ENCODE data around the gene KCNJ2. TPM values are rescaled to one million over a fixed set of nuclear protein-coding genes. Genes with fewer than 3 reads are reported as not detected.
A peak's percentile ranks its signal among the peaks of the same experiment; 100 is the strongest.

The KCNJ2 gene
- total RNA-seq, 2 experiments from 2014 or later, result not detected

- H3K4me3 Mint-ChIP-seq, result peak overlapping the region; percentile 43
- no peaks in the 10 kb centered on the region for H3K36me3 Mint-ChIP-seq (ENCODE audit: low read depth)
- CTCF ChIA-PET, result no interaction called here
- POLR2A ChIA-PET, result no interaction called here
- no peaks in the 10 kb centered on the region for H3K9me3 Mint-ChIP-seq
- peak overlapping the region; percentile 80 for H3K27ac Mint-ChIP-seq
- peak; percentile 46 for DNase-seq
- H3K4me1 Mint-ChIP-seq, result peaks cover 18% of the 10 kb centered on the region
- peaks cover 7% of the 10 kb centered on the region for H3K27me3 Mint-ChIP-seq
Measured at GRCh38 chr17:70137451-70138230, 31.7 kb upstream of the KCNJ2 start.

GRCh38 chr17:70138291-70138865, 31.0 kb upstream of the KCNJ2 start:
- ChIA-PET POLR2A (no interaction called here), CTCF (no interaction called here)
- H3K27ac Mint-ChIP-seq, result no peak overlapping the region
- no peaks in the 10 kb centered on the region for H3K36me3 Mint-ChIP-seq (ENCODE audit: low read depth)
- peaks cover 18% of the 10 kb centered on the region for H3K4me1 Mint-ChIP-seq
- DNase-seq, result no peak
- H3K27me3 Mint-ChIP-seq, result peaks cover 7% of the 10 kb centered on the region
- no peaks in the 10 kb centered on the region for H3K9me3 Mint-ChIP-seq
- H3K4me3 Mint-ChIP-seq, result no peak overlapping the region

- CTCF ChIA-PET, result no interaction called here
- Mint-ChIP-seq H3K4me3 (no peak overlapping the region), H3K4me1 (peaks cover 18% of the 10 kb centered on the region), H3K9me3 (no peaks in the 10 kb centered on the region), H3K27ac (no peak overlapping the region), H3K27me3 (peaks cover 6% of the 10 kb centered on the region), H3K36me3 (ENCODE audit: low read depth) (no peaks in the 10 kb centered on the region)
- POLR2A ChIA-PET, result no interaction called here
- no peak for DNase-seq
Measured at GRCh38 chr17:70139449-70139993, 29.8 kb upstream of the KCNJ2 start.

GRCh38 chr17:70144260-70144846, 25.0 kb upstream of the KCNJ2 start:
- peaks cover 15% of the 10 kb centered on the region for H3K27me3 Mint-ChIP-seq
- CTCF ChIA-PET, result no interaction called here
- no peaks in the 10 kb centered on the region for H3K9me3 Mint-ChIP-seq
- POLR2A ChIA-PET, result no interaction called here
- H3K27ac Mint-ChIP-seq, result no peak overlapping the region
- no peak overlapping the region for H3K4me3 Mint-ChIP-seq
- H3K36me3 Mint-ChIP-seq (ENCODE audit: low read depth), result no peaks in the 10 kb centered on the region
- no peaks in the 10 kb centered on the region for H3K4me1 Mint-ChIP-seq
- no peak for DNase-seq

GRCh38 chr17:70153210-70153609, 16.1 kb upstream of the KCNJ2 start:
- H3K4me1 Mint-ChIP-seq, result no peaks in the 10 kb centered on the region
- no peak overlapping the region for H3K27ac Mint-ChIP-seq
- CTCF ChIA-PET, result no interaction called here
- no peaks in the 10 kb centered on the region for H3K36me3 Mint-ChIP-seq (ENCODE audit: low read depth)
- POLR2A ChIA-PET, result no interaction called here
- no peaks in the 10 kb centered on the region for H3K9me3 Mint-ChIP-seq
- H3K27me3 Mint-ChIP-seq, result peaks cover 11% of the 10 kb centered on the region
- no peak overlapping the region for H3K4me3 Mint-ChIP-seq
- DNase-seq, result no peak

- Mint-ChIP-seq H3K9me3 (no peaks in the 10 kb centered on the region), H3K4me1 (no peaks in the 10 kb centered on the region), H3K36me3 (ENCODE audit: low read depth) (no peaks in the 10 kb centered on the region), H3K4me3 (no peak overlapping the region), H3K27ac (no peak overlapping the region), H3K27me3 (peaks cover 11% of the 10 kb centered on the region)
- CTCF ChIA-PET, result interaction anchor here (0.6 kb wide), 1 partner anchor 331 kb away, joined by 3 read pairs; no protein-coding TSS in a partner anchor
- DNase-seq, result no peak
- POLR2A ChIA-PET, result no interaction called here
Measured at GRCh38 chr17:70157151-70157550, 12.2 kb upstream of the KCNJ2 start.

- POLR2A ChIA-PET, result no interaction called here
- H3K27ac Mint-ChIP-seq, result no peak overlapping the region
- no peak overlapping the region for H3K4me3 Mint-ChIP-seq
Measured at GRCh38 chr17:70158180-70158579, 11.2 kb upstream of the KCNJ2 start.

GRCh38 chr17:70158591-70158990, 10.7 kb upstream of the KCNJ2 start:
- Mint-ChIP-seq H3K9me3 (no peaks in the 10 kb centered on the region), H3K27me3 (peaks cover 13% of the 10 kb centered on the region), H3K27ac (no peak overlapping the region), H3K4me1 (no peaks in the 10 kb centered on the region), H3K4me3 (no peak overlapping the region), H3K36me3 (ENCODE audit: low read depth) (no peaks in the 10 kb centered on the region)
- DNase-seq, result no peak
- CTCF ChIA-PET, result no interaction called here
- POLR2A ChIA-PET, result no interaction called here

More at GRCh38 chr17:70158180-70158579, 11.2 kb upstream of the KCNJ2 start:
- Mint-ChIP-seq H3K9me3 (no peaks in the 10 kb centered on the region), H3K27me3 (peaks cover 11% of the 10 kb centered on the region), H3K4me1 (no peaks in the 10 kb centered on the region), H3K36me3 (ENCODE audit: low read depth) (no peaks in the 10 kb centered on the region)
- DNase-seq, result no peak
- CTCF ChIA-PET, result no interaction called here

- Mint-ChIP-seq H3K4me1 (no peaks in the 10 kb centered on the region), H3K27ac (no peak overlapping the region), H3K27me3 (peaks cover 13% of the 10 kb centered on the region), H3K36me3 (ENCODE audit: low read depth) (no peaks in the 10 kb centered on the region), H3K9me3 (no peaks in the 10 kb centered on the region), H3K4me3 (no peak overlapping the region)
- POLR2A ChIA-PET, result no interaction called here
- DNase-seq, result no peak
- CTCF ChIA-PET, result no interaction called here
Measured at GRCh38 chr17:70159980-70160379, 9.4 kb upstream of the KCNJ2 start.

GRCh38 chr17:70161519-70161918, 7.8 kb upstream of the KCNJ2 start:
- H3K4me1 Mint-ChIP-seq, result no peaks in the 10 kb centered on the region
- POLR2A ChIA-PET, result interaction anchor here (0.7 kb wide), 1 partner anchor 701 kb away, joined by 6 read pairs; no protein-coding TSS in a partner anchor
- CTCF ChIA-PET, result no interaction called here
- no peak overlapping the region for H3K27ac Mint-ChIP-seq
- no peaks in the 10 kb centered on the region for H3K9me3 Mint-ChIP-seq
- H3K4me3 Mint-ChIP-seq, result no peak overlapping the region
- no peak for DNase-seq
- H3K27me3 Mint-ChIP-seq, result peaks cover 21% of the 10 kb centered on the region
- H3K36me3 Mint-ChIP-seq (ENCODE audit: low read depth), result no peaks in the 10 kb centered on the region

GRCh38 chr17:70165383-70165782, 3.9 kb upstream of the KCNJ2 start:
- peaks cover 46% of the 10 kb centered on the region for H3K27me3 Mint-ChIP-seq
- CTCF ChIA-PET, result interaction anchor here (0.6 kb wide), 1 partner anchor 10 kb away, joined by 4 read pairs; no protein-coding TSS in a partner anchor

GRCh38 chr17:70166615-70167014, 2.7 kb upstream of the KCNJ2 start:
- CTCF ChIA-PET, result interaction anchor here (1.5 kb wide), 1 partner anchor 17 kb away, joined by 4 read pairs; no protein-coding TSS in a partner anchor
- peaks cover 54% of the 10 kb centered on the region for H3K27me3 Mint-ChIP-seq

More at GRCh38 chr17:70165383-70165782, 3.9 kb upstream of the KCNJ2 start:
- Mint-ChIP-seq H3K4me1 (peaks cover 14% of the 10 kb centered on the region), H3K9me3 (no peaks in the 10 kb centered on the region), H3K36me3 (ENCODE audit: low read depth) (no peaks in the 10 kb centered on the region), H3K4me3 (no peak overlapping the region), H3K27ac (no peak overlapping the region)
- no peak for DNase-seq
- POLR2A ChIA-PET, result no interaction called here

More at GRCh38 chr17:70166615-70167014, 2.7 kb upstream of the KCNJ2 start:
- peaks cover 14% of the 10 kb centered on the region for H3K4me1 Mint-ChIP-seq
- POLR2A ChIA-PET, result no interaction called here
- DNase-seq, result no peak
- no peaks in the 10 kb centered on the region for H3K9me3 Mint-ChIP-seq
- H3K4me3 Mint-ChIP-seq, result no peak overlapping the region
- no peak overlapping the region for H3K27ac Mint-ChIP-seq
- H3K36me3 Mint-ChIP-seq (ENCODE audit: low read depth), result no peaks in the 10 kb centered on the region

Measured in activated CD4-positive, alpha-beta T cell treated with anti-CD3 and anti-CD28 coated beads, Interleukin-2, amount 10 ng/mL, durations not matched to agents 7 days and 5 days (primary cell).